ENCODE data around the gene GNAI1.

DNA sequence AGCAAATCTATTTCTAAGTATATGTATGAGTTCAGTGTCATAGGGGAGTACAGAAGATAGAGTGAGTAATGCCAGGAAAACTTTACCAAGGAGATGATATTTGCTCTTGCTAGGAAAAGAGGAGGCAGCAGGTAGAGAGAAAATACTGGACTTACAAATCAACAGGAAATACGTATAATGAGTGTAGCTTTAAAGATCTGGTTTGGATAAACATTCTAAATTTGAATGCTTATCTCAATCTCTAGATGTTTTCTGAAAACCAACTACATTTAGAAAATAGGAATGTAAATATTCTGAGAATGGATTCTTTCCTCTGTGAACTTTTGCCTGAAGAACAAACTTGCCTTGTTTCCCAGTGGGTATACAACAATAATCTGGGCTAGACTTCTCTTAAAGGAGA, 46.9 kb upstream of the GNAI1 start:
- TF ChIP-seq, protein P1, sequence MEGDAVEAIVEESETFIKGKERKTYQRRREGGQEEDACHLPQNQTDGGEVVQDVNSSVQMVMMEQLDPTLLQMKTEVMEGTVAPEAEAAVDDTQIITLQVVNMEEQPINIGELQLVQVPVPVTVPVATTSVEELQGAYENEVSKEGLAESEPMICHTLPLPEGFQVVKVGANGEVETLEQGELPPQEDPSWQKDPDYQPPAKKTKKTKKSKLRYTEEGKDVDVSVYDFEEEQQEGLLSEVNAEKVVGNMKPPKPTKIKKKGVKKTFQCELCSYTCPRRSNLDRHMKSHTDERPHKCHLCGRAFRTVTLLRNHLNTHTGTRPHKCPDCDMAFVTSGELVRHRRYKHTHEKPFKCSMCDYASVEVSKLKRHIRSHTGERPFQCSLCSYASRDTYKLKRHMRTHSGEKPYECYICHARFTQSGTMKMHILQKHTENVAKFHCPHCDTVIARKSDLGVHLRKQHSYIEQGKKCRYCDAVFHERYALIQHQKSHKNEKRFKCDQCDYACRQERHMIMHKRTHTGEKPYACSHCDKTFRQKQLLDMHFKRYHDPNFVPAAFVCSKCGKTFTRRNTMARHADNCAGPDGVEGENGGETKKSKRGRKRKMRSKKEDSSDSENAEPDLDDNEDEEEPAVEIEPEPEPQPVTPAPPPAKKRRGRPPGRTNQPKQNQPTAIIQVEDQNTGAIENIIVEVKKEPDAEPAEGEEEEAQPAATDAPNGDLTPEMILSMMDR (IDR thresholded peaks at IDR 0.05), result no peak
- TF ChIP-seq POLR2A (IDR thresholded peaks at IDR 0.05), result no peak
